NCI-H187 (cell line): ENCODE data around the gene TNFAIP1.
A peak's percentile ranks its signal among the peaks of the same experiment; 100 is the strongest.

ENCODE experiments used
- DNase-seq, 2 experiments: peaks; one replicate each; lab custom pipeline; 2025; lab: John Stamatoyannopoulos, UW

TNFAIP1 gene

DNA sequence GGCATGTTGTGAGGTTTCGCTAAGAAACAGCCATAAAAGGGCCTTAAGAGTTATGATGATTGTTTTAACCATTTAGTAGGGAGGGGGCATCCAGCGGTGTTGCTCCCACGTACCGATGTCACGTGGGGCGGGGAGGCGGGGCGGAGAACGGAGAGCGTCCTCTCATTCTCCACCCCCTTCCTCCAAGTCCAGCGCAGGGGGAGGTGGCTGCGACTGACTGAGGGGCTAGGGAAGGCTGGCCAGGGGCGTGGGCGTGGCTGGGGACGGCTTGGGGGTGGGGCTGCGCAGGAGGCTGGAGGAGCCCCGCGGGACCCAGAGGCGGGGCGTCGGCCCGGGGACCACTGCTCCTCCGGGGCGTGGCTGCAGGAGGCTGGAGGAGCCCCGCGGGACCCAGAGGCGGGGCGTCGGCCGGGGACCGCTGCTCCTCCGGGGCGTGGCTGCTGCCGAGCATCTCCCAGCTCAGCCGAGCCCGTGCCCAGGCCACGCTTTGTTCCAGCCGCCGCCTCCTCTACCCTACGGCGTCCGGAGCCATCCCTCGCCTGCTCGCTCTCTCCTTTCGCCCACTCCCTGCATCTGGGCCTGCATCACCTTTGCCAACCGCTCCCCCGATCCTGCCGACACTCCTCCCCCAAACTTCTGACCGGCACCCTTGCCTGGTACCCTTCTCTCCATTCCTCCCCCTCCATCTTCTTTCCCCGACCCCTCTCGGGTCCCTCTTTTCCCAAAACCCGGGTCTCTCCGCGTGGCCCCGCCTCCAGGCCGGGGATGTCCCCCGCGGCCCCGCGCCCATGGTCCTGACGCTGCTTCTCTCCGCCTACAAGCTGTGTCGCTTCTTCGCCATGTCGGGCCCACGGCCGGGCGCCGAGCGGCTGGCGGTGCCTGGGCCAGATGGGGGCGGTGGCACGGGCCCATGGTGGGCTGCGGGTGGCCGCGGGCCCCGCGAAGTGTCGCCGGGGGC, 36.0 kb downstream of the TNFAIP1 start, which contains the start of gene SARM1:
TSS of gene SARM1 (plus strand) at position 450 of the 958 bp plus-strand sequence. CDS start at position 789, 339 bp downstream.
- DNase-seq: peak; percentile 48 to 89

DNA sequence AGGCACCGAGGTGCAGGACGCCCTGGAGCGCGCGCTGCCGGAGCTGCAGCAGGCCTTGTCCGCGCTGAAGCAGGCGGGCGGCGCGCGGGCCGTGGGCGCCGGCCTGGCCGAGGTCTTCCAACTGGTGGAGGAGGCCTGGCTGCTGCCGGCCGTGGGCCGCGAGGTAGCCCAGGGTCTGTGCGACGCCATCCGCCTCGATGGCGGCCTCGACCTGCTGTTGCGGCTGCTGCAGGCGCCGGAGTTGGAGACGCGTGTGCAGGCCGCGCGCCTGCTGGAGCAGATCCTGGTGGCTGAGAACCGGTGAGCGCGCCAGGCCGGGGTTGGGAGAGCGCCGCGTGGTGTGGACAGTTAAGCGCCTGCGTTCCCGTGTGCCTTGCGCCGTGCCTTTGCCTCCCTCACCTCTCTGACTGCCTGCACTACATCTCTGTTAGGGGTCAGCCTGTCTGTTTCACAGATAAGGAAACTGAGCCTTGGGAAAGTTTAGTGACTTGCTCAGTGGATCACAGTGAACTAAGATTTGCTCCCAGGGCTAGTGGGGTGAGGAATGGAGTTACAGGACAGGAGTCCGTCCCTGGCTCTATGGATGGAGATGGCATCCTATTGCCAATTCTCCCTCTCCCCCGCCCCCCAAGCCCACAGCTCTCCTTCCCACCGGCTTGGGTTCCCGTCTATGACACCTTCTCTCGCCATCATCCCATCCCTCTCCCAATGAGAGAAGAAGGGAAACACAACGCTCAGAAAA, 36.8 kb downstream of the TNFAIP1 start:
- DNase-seq: no peak

DNA sequence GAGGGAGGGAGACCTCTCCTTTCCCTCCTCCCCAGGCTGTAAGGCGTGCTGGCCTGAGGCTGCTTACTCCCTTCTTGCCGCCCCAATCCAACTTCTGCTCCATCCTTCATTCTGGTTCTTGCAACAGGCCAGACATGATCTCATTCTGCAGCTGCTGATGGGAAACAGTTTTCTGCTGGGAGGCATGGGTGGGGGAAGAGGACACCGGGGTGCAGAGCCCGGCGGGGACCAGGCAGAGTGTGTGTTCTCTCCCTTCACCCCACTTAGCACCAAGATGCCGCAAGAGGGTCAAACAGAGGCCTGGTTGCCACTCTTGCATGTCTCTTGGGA, 37.3 kb downstream of the TNFAIP1 start:
- DNase-seq: no peak

DNA sequence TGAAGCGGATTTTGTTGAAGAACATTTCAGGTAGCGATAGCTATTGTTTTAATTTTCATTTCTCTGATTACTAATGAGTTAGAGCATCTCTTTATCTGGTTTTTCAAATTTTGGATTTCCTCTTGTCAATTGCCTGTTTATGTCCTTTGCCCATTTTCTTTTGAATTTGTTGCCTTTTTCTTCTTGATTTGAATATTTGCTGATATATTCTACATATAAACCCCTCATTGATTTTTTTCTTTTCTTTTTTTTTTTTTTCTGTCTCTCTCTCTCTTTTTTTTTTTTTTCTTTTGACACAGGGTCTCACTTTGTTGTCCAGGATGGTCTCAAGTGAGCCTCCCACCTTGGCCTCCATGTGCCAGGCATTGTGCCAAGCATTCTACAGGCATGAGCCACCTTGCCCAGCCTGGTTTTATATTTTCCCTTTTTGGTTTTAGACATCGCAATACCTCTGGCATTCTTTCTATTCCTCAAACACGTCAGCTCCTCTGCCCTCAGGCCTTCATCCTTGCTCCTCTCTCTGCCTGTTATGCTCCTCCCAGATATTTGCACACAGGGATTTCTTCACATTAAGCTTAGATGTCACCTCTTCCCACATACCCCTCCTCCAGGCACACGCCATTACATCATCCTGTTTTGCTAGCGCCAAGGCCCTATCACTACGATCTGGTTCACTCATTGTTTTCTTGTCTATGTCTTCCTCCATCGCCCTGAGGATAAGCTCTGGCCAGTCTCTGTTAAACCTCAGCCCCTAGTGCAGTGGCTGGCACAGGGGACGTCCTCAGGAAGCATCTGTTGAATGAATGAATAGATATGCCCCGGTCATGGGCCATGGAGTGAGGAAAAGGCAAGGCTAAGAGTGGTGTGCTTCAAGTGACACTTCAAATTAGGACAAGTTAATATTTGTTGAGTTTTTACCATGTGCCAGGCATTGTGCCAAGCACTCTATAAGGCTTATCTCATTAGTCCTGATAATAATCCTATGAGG, 44.5 kb downstream of the TNFAIP1 start:
- DNase-seq: no peak

DNA sequence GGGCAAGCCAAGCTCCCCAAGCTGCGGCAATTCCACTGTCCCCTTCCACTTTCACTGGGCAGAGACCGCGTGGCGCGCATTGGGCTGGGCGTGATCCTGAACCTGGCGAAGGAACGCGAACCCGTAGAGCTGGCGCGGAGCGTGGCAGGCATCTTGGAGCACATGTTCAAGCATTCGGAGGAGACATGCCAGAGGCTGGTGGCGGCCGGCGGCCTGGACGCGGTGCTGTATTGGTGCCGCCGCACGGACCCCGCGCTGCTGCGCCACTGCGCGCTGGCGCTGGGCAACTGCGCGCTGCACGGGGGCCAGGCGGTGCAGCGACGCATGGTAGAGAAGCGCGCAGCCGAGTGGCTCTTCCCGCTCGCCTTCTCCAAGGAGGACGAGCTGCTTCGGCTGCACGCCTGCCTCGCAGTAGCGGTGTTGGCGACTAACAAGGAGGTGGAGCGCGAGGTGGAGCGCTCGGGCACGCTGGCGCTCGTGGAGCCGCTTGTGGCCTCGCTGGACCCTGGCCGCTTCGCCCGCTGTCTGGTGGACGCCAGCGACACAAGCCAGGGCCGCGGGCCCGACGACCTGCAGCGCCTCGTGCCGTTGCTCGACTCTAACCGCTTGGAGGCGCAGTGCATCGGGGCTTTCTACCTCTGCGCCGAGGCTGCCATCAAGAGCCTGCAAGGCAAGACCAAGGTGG, 45.7 kb downstream of the TNFAIP1 start:
- DNase-seq: no peak

DNA sequence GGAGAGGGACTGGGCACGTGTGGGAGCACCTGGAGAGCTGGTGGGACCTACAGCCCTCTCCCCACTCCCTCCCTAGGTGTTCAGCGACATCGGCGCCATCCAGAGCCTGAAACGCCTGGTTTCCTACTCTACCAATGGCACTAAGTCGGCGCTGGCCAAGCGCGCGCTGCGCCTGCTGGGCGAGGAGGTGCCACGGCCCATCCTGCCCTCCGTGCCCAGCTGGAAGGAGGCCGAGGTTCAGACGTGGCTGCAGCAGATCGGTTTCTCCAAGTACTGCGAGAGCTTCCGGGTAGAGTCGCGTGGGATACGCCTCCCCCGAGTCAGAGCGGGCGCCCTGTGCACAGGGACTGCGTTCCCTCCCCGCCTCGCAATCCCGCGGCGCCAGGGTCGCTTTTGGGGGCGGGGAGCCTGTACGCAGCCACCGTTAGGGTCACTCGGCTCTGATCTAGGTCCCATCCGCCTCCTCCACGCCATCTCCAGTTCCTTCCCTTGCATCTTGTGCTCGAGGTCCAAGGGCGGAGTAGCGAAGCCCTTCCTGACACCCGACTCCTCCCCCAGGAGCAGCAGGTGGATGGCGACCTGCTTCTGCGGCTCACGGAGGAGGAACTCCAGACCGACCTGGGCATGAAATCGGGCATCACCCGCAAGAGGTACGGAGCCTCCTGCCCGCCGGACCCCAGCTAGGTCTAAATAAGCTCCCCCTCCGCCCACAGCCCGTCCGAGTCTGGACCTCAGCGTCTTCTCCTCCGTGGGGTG, 48.9 kb downstream of the TNFAIP1 start:
- peak; percentile 36 to 85 for DNase-seq

DNA sequence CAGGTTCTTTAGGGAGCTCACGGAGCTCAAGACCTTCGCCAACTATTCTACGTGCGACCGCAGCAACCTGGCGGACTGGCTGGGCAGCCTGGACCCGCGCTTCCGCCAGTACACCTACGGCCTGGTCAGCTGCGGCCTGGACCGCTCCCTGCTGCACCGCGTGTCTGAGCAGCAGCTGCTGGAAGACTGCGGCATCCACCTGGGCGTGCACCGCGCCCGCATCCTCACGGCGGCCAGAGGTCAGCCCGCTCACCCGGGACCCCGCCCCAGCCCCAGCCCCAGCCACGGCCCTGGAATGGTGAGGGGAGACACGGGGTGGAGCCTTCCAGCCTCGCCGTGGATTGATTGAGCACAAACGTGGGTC, 49.5 kb downstream of the TNFAIP1 start:
- no peak for DNase-seq

DNA sequence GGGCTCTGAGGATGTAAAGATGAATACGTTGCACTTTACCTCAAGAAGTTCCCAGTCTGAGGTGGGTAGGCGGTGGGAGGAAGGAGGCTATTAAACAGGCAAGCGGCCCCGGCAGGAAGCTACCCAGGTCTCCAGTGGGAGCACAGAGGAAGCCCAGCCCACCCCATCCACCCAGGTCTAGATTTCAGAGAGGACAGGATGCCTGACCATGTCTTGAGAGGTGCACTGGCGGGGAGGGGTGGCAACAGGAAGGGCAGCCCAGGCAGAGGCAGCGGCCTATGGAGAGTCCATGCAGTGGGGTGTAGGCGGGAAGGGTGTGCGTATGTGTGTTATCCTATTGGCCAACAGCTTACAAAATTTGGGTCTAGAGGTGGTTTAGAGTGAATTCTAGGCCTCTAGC, 49.8 kb downstream of the TNFAIP1 start:
- no peak for DNase-seq

DNA sequence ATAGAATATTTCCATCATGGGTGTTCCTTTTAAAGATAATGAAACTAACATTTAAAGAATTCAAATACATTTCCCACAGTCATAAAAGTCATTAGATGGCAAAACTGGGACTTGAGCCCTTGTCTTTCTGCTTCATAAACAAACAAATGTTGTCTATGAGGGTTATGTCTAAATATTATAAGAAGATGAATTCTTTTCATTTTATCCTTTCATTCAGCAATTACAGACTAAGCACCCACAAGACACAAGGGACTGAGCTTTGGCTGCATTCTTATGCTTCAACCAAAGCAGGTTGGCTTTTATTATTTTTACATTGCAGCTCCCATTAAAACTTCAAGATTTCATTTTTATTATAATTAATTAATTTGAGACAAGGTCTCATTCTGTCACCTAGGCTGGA, 50.8 kb downstream of the TNFAIP1 start:
- no peak for DNase-seq

DNA sequence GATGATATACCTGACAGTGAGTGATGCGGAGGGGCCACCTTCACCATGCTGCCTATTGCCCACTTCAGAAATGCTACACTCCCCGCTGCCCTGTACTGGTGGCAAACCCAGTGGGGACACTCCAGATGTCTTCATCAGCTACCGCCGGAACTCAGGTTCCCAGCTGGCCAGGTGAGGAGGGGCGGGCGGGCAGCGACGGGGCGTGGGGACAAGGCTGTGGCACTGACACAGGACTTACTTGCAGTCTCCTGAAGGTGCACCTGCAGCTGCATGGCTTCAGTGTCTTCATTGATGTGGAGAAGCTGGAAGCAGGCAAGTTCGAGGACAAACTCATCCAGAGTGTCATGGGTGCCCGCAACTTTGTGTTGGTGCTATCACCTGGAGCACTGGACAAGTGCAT, 52.5 kb downstream of the TNFAIP1 start:
- DNase-seq: no peak

DNA sequence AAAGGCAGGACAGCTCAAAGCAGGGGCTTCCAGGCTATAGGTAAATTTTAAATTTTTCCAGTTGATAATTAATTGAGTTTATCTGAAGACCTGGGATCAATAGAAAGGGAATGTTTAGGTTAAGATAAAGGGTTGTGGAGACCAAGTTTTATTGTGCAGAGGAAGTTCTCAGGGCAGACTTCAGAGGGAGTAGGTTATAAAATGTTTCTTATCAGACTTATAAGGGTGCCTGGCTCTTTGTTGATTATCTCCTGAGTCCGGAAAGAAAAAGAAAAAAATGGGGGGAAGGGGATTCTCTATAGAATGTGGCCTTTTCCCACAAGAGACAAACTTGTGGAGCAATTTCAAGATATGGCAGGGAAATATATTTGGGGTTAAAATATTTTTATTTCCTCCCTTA, 54.6 kb downstream of the TNFAIP1 start:
- DNase-seq: no peak

DNA sequence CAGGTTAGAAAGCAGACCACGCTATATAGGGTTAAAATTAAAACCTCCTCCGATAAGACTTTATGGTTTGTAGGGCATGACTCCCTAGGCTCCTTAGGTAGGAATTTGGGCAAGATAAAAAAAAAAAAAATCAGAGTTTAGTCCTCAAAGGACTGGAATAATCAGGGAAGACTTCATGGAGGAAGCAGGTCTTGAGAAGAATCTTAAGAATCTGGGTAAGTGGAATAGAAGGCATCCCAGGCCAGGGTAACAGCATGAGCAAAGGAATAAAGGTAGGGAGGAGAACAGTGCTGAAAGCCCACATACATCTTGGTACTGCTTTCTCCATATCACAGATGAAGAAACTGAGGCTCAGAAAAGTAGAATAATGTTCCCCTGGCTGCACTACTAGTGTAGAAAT, 55.0 kb downstream of the TNFAIP1 start:
- DNase-seq: no peak

DNA sequence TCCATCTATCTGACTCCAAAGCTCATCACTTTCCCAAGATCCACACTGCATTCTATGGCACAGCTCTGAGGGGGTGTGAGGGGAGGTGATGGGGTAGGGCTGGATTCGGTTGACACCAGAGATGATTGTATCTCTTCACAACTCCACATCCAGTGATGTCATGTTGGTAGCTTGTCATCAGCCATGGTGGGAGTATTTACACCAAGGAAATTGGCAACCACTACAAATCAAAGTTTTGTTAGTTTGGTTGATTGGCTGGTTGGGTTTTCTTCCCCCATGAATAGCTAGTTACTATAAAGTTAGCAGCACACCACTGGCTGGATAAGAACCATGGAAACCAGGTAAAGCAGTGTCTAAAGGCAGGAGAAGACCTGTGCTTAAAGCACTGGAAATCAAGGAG, 55.4 kb downstream of the TNFAIP1 start:
- DNase-seq: no peak

DNA sequence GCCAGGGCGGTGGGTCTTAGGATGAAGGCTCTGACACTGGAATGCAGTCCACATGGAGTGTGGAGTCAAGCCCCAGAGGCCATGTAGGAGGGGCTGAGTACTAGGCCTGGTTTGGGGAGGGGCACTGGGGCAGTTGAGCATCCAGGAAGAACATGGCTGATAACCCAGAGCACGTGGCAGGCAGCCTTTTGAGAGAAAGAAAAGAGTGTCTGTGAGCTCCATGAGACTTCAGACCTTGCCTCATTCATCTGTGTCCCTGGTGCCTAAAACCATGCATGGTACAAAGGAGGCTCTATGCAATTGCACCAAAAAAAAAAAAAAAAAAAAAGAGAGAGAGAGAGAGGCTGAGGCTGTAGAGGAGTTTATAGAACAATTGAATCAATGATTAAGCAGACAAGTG, 55.8 kb downstream of the TNFAIP1 start:
- no peak for DNase-seq

DNA sequence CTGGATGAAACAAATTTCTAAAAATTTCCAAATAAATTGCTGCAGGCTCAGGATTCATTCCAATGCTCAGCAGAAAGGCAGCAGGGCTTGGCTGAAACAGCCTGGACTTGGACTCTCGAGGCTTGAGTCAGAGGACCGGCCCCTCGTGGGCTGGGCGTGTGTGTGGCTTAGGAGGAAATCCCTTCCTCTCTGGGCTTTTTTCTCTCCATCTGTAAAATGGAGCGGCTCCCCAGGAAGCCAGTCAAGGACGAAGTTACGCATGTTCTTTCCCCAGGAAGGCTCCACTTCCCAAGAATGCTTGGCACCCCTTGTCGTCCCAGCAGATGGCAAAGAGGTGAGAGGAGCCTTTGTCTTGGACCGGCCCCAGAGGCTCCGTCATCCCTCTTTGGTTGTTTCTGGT, 56.9 kb downstream of the TNFAIP1 start:
- DNase-seq: no peak

DNA sequence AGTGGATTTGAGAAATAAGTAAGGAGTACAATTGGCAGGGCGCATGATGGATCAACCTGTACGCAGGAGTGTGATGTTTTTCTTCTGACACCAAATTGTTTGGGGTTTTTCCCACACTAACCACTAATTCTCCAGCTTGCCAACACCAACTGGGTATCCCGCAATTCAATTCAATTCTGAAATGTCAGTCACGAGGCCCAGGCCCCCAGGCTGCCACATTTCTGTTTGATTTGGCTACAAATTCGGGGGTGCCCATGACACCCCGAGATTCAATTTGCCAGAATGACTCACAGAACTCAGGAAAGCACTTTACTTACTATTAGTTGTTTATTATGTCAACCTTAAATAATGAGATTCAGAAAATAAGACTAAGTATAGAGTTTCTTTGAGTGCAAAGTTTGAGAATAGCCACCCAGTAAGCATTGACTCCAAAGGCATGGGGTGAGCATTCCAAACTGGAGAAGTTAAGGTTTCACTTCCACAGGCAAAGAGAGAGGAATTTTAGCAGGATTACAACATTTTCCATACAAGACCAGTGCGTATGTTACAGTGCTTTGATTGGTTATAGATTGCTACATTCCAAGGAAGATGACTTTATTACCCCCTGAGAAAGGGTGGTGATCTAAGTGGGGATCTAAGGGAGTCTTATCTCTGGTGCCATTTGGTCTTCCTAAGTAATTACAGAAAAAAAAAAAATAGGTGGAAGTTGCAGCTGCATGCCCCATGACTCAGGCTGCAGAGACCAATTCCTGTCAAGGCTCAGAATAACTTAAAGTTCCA, 59.0 kb downstream of the TNFAIP1 start:
- no peak for DNase-seq

DNA sequence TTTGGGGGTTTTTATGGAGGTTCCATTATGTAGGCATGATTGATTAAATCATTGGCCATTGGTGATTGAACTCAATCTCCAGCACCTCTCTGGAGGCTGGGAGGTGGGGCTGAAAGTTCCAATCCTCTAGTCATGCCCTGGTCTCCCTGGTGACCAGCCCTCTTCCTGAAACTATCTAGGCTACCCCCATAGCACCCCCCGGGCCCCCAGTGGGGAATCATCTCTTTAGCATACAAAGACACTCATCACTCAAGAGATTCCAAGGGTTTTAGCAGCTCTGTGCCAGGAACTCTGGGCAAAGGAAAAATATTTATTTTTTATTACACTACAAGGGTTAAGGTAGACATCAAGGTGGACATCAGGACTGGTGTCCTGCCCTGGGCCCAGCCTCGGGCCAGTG, 59.9 kb downstream of the TNFAIP1 start:
- no peak for DNase-seq

DNA sequence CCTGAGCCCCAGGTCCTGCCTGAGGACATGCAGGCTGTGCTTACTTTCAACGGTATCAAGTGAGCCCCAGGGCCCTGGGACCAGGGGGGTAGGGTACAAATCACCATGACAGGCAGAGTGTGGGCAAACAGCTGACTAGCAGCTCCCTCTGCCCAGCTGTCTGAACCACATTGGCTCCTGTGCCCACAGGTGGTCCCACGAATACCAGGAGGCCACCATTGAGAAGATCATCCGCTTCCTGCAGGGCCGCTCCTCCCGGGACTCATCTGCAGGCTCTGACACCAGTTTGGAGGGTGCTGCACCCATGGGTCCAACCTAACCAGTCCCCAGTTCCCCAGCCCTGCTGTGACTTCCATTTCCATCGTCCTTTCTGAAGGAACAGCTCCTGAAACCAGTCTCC, 60.4 kb downstream of the TNFAIP1 start:
- no peak for DNase-seq
